HL-60/S4 treated with retinoic acid at 250 ng/mL for 4 days and 3 days (cell line): ENCODE results near the gene SLC8A1.

Experiments
- in situ Hi-C: fragments of 300-500 bp; cut with MboI; formaldehyde crosslinking; loops from 2 replicates; pipeline ENCODE4 v1.7.0; 2022; ENCODE audit warnings: low sequenced_read_pairs

Gene SLC8A1

GRCh38 chr2:40430776-40431599 is 20.9 kb downstream of the SLC8A1 start:
- in situ Hi-C loops = no loop called here

- in situ Hi-C loops = no loop called here
Measured at GRCh38 chr2:40428439-40428838, 23.5 kb downstream of the SLC8A1 start.

- in situ Hi-C loops = no loop called here
Measured at GRCh38 chr2:40421631-40422297, 30.1 kb downstream of the SLC8A1 start.

GRCh38 chr2:40420478-40420877 is 31.4 kb downstream of the SLC8A1 start:
- in situ Hi-C loops = no loop called here

GRCh38 chr2:40419364-40419762 is 32.5 kb downstream of the SLC8A1 start:
- in situ Hi-C loops = no loop called here

- in situ Hi-C loops = no loop called here
Measured at GRCh38 chr2:40418614-40419363, 33.1 kb downstream of the SLC8A1 start.

GRCh38 chr2:40416486-40416885 is 35.4 kb downstream of the SLC8A1 start:
- in situ Hi-C loops = no loop called here

GRCh38 chr2:40415391-40415790 is 36.5 kb downstream of the SLC8A1 start:
- in situ Hi-C loops = no loop called here

- in situ Hi-C loops = no loop called here
Measured at GRCh38 chr2:40412456-40412855, 39.4 kb downstream of the SLC8A1 start.

GRCh38 chr2:40410695-40411094 is 41.2 kb downstream of the SLC8A1 start:
- in situ Hi-C loops = no loop called here

GRCh38 chr2:40409734-40410133 is 42.2 kb downstream of the SLC8A1 start:
- in situ Hi-C loops = no loop called here

GRCh38 chr2:40406485-40407289 is 45.2 kb downstream of the SLC8A1 start:
- in situ Hi-C loops = no loop called here

GRCh38 chr2:40405465-40405864 is 46.4 kb downstream of the SLC8A1 start:
- in situ Hi-C loops = no loop called here

- in situ Hi-C loops = no loop called here
Measured at GRCh38 chr2:40404517-40404916, 47.4 kb downstream of the SLC8A1 start.

GRCh38 chr2:40403233-40403836 is 48.6 kb downstream of the SLC8A1 start:
- in situ Hi-C loops = no loop called here

GRCh38 chr2:40401896-40402295 is 50.0 kb downstream of the SLC8A1 start:
- in situ Hi-C loops = no loop called here

- in situ Hi-C loops = no loop called here
Measured at GRCh38 chr2:40400336-40400953, 51.4 kb downstream of the SLC8A1 start.

GRCh38 chr2:40397765-40398164 is 54.1 kb downstream of the SLC8A1 start:
- in situ Hi-C loops = no loop called here

GRCh38 chr2:40396124-40396523 is 55.8 kb downstream of the SLC8A1 start:
- in situ Hi-C loops = no loop called here
